Activated CD4-positive, alpha-beta memory T cell treated with anti-CD3 and anti-CD28 coated beads, Interleukin-2, amount 10 ng/mL, durations not matched to agents 7 days and 5 days (primary cell): ENCODE data around the gene TPK1. TPM values are rescaled to one million over a fixed set of nuclear protein-coding genes. Genes with fewer than 3 reads are reported as not detected.
"Not testable (repeated sequence)": the region's sequence is repeated elsewhere in the genome, so short reads cannot be mapped to it uniquely, and the experiment has no call there.

ENCODE experiments used
- CTCF ChIA-PET: fragments of 350-600 bp; sonication (Branson Sonifier 250); formaldehyde crosslinking; loops from one replicate; lab custom pipeline; 2021; ENCODE audit warnings: antibody characterized with exemption, inconsistent platforms; lab: Charles Lee
- POLR2A ChIA-PET: fragments of 350-600 bp; sonication (Branson Sonifier 250); formaldehyde crosslinking; loops from one replicate; lab custom pipeline; 2021; ENCODE audit warnings: antibody characterized with exemption; lab: Charles Lee
- DNase-seq: peaks from one replicate; pipeline ENCODE4 v3.0.0-alpha.2; 2020
- H3K27ac Mint-ChIP-seq: one replicate; pipeline ENCODE4 v1.8.0; 2021; ENCODE audit warnings: mild to moderate bottlenecking, mixed read lengths
- H3K27me3 Mint-ChIP-seq: one replicate; pipeline ENCODE4 v1.8.0; 2021; ENCODE audit warnings: mixed read lengths
- H3K36me3 Mint-ChIP-seq: one replicate; pipeline ENCODE4 v1.8.0; 2021; ENCODE audit warnings: low read depth, mixed read lengths
- H3K4me1 Mint-ChIP-seq: one replicate; pipeline ENCODE4 v1.8.0; 2021; ENCODE audit warnings: mixed read lengths
- H3K4me3 Mint-ChIP-seq: one replicate; pipeline ENCODE4 v1.8.0; 2021; ENCODE audit warnings: mild to moderate bottlenecking, mixed read lengths
- H3K9me3 Mint-ChIP-seq: one replicate; pipeline ENCODE4 v1.8.0; 2021; ENCODE audit warnings: mixed read lengths
- total RNA-seq, 2 experiments: library from RNA; stranded (reverse); gene quantifications; one replicate each; pipeline ENCODE4 v1.2.3, GENCODE V29; 2021

Gene TPK1
- total RNA-seq, 2 experiments from 2014 or later = 16.7 to 18.5 TPM

DNA sequence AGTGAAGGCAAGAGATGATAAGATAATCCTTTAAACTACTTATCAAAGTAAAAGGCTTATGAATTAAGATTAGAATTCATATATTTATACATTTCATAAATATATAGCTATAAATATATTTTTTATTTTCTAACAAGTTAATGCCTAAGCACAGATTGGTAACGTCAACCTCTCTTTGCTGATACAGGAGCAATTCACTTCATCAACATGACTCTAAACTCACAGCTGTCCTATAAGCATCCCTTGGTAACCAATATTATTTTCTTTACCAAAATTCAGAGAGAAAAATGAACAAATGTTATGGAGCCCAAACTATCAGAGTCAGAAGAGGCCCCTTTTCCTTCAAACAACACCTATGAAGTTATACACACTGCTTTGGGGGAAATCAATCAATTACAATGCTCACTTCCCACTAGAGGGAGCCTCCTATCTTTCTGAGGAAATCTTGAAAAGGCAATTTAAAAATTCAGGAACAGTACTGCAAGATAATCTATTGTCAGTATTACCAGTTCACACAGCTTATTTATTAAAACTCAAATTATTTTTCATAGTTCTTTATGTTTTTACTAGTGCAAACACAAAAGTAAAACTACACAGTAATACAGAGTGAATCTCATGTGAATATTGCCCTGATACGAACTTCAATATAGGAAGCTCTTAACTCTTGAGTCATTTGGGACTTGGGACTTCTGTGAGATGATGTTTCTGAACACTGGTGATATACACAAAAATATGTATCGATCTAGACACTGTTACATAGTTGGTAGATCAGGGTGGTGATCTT, 381.4 kb downstream of the TPK1 start:
- ChIA-PET POLR2A (no interaction called here), CTCF (no interaction called here)
- Mint-ChIP-seq H3K9me3 (peaks cover 19% of the 10 kb centered on the region), H3K4me3 (no peak overlapping the region), H3K4me1 (no peaks in the 10 kb centered on the region), H3K27me3 (no peaks in the 10 kb centered on the region), H3K36me3 (peaks cover 4% of the 10 kb centered on the region), H3K27ac (no peak overlapping the region)
- DNase-seq = no peak

DNA sequence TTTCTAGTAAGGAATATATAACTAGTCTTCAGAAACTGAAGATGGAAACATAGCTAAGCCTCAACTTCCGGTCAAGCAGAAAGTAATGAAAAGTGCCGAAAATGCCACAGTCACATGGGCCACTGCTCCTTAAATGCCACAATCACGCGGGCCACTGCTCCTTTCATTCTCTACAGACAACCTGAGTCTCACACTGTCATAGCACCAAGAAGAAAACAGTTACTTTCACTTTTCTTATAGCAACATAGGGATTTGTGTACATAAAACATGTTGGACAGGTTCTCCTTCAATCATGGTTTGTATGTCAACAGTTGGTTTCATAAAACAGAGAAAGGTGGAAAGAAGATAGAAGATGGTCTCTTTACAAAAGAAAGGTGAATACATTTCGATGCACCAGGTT, 383.8 kb downstream of the TPK1 start:
- CTCF ChIA-PET = no interaction called here
- no peak overlapping the region for H3K4me3 Mint-ChIP-seq

DNA sequence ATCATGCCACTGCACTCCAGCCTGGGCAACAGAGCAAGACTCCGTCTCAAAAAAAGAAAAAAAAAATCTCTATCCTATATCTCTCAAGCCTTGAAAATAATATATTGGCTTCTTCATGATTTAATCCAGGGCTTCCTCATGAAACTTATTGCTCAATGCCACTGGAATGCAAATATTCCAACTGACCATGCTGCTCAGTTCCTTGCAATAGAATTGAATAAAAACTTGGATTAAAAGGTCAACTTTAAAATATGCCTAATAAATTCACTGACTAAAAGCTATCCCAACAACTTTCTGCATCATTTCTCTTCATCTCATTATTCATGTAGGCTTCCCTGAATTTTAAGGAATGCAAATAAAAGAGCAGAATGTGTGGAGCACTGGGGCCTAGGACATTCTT, 390.3 kb downstream of the TPK1 start:
- ChIA-PET POLR2A (no interaction called here), CTCF (interaction anchor here (1.2 kb wide), 1 partner anchor 8 kb away, joined by 3 read pairs; no protein-coding TSS in a partner anchor)
- no peak for DNase-seq
- H3K4me3 Mint-ChIP-seq = no peak overlapping the region
- no peaks in the 10 kb centered on the region for H3K9me3 Mint-ChIP-seq
- H3K36me3 Mint-ChIP-seq = no peaks in the 10 kb centered on the region
- H3K27ac Mint-ChIP-seq = no peak overlapping the region
- no peaks in the 10 kb centered on the region for H3K4me1 Mint-ChIP-seq
- H3K27me3 Mint-ChIP-seq = no peaks in the 10 kb centered on the region

More for the DNA sequence above, 383.8 kb downstream of the TPK1 start:
- POLR2A ChIA-PET = no interaction called here
- no peak for DNase-seq
- peaks cover 19% of the 10 kb centered on the region for H3K9me3 Mint-ChIP-seq
- H3K27me3 Mint-ChIP-seq = no peaks in the 10 kb centered on the region
- H3K27ac Mint-ChIP-seq = no peak overlapping the region
- no peaks in the 10 kb centered on the region for H3K4me1 Mint-ChIP-seq
- peaks cover 4% of the 10 kb centered on the region for H3K36me3 Mint-ChIP-seq

DNA sequence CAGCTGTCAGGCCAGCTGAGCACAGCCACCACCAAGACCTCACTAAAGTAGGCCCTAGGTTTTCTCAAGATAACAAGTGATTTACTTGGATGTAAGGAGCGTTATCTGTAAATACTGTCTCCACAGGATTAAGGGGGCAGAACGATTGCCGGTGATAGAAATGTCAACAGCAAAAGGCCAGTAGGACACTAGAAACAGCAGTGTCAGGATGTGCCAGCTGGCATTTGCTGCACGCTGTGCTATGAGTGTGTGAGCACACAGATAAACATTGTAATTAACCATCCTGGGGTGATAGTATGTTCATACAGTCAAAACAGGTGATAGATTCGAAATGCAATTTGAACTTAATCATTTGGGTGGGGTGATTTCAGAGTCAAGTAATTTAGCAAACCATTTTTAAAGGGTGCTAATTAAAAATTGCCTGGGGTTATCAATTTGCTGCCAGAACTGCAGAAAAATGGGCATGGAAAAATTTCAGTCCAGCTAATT, 396.1 kb downstream of the TPK1 start:
- no peaks in the 10 kb centered on the region for H3K9me3 Mint-ChIP-seq
- CTCF ChIA-PET = interaction anchor here (0.6 kb wide), 1 partner anchor 328 kb away, joined by 3 read pairs; no protein-coding TSS in a partner anchor
- no peak overlapping the region for H3K27ac Mint-ChIP-seq
- H3K4me1 Mint-ChIP-seq = no peaks in the 10 kb centered on the region
- H3K36me3 Mint-ChIP-seq = no peaks in the 10 kb centered on the region
- H3K4me3 Mint-ChIP-seq = no peak overlapping the region
- no peak for DNase-seq
- H3K27me3 Mint-ChIP-seq = no peaks in the 10 kb centered on the region
- POLR2A ChIA-PET = no interaction called here

DNA sequence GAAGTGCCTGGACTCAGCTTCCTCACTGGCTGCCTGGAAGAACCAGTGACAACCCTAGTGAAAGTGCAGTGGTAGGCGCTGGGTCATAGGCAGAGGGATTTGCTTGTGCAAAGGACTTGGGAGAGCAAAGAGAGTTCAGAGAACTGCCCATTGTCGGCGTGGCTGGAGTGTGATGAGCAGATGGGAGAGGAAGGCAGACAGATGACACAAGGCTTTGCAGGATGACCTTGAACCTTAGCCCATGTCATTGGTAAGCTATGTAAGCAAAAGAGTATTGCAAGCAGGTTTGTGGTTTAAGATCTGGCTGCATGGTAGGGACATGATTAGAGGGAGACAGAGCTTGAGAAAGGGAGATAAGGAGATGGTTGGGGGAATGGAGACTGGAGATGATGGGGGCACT, 397.1 kb downstream of the TPK1 start:
- Mint-ChIP-seq H3K9me3 (no peaks in the 10 kb centered on the region), H3K4me3 (no peak overlapping the region), H3K27ac (no peak overlapping the region), H3K36me3 (no peaks in the 10 kb centered on the region), H3K4me1 (no peaks in the 10 kb centered on the region), H3K27me3 (peaks cover 3% of the 10 kb centered on the region)
- ChIA-PET POLR2A (no interaction called here), CTCF (no interaction called here)
- no peak for DNase-seq

DNA sequence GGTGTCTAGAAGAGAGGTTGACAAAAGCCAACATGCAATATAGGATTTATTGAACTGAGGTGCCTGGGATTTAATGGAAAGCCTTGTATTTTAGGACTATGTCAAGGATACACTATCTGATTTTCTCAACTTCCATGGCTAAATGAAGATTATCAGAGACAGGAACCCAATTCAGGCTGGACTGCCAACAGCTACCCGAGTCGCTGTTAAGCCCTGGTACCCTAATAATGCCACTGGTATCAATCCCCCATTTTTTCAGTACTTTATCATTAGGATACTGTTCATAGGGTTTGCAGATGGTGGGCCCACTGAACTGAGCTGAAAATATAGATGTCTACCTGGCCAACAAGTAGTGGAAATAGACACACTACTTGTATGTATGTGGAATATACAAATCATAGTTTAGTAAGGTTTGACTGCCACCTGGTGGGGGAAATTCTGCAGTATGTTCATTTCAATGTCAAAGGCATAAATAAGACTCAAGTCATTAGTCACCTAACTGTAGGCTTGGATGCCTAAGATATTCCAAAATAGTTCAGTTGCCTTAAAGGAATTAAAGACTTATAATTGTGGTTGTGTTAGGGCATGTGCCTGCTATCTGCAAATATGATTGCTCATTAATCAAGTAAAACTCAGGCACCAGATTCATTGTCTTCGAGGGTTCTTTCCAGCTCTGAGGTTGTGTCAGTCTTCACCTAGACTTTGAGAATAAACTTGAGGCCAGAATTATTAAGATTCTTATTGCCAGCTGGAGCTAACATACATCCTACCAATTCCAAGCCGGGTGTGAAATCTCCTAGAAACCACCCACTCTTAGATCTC, 398.3 kb downstream of the TPK1 start:
- DNase-seq = peak; percentile 56
- H3K4me3 Mint-ChIP-seq = no peak overlapping the region
- no peak overlapping the region for H3K27ac Mint-ChIP-seq
- H3K36me3 Mint-ChIP-seq = no peaks in the 10 kb centered on the region
- peaks cover 3% of the 10 kb centered on the region for H3K27me3 Mint-ChIP-seq
- H3K4me1 Mint-ChIP-seq = no peaks in the 10 kb centered on the region
- ChIA-PET CTCF (interaction anchor here (0.9 to 1.5 kb wide), 3 partner anchors 8 to 310 kb away, joined by 3 to 4 read pairs (median 3); no protein-coding TSS in a partner anchor), POLR2A (no interaction called here)
- no peaks in the 10 kb centered on the region for H3K9me3 Mint-ChIP-seq

DNA sequence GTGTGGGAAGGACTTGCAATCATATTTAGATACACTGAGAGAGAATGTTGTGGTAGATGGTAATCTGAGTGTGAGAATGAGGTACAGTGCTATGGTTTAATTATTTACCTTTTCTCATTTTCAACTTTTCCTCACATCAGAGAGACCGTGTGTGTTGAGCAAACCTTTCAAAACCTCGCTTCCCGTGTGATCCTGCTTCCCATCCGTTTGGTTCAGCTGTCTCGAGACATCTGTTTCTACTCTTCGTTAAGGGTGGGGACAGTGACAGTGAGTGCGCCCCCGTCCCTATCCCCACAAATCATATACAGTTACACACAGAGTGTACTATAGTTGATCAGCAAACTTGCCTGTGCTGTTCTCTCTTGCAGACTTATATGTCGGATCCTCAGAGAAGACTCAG, 399.4 kb downstream of the TPK1 start:
- ChIA-PET CTCF (interaction anchor here (0.9 to 1.5 kb wide), 4 partner anchors 10 to 309 kb away, joined by 3 to 5 read pairs (median 4); no protein-coding TSS in a partner anchor), POLR2A (no interaction called here)
- no peaks in the 10 kb centered on the region for H3K4me1 Mint-ChIP-seq
- no peaks in the 10 kb centered on the region for H3K36me3 Mint-ChIP-seq
- H3K27me3 Mint-ChIP-seq = peaks cover 3% of the 10 kb centered on the region
- H3K4me3 Mint-ChIP-seq = no peak overlapping the region
- no peak for DNase-seq
- H3K27ac Mint-ChIP-seq = no peak overlapping the region
- no peaks in the 10 kb centered on the region for H3K9me3 Mint-ChIP-seq

DNA sequence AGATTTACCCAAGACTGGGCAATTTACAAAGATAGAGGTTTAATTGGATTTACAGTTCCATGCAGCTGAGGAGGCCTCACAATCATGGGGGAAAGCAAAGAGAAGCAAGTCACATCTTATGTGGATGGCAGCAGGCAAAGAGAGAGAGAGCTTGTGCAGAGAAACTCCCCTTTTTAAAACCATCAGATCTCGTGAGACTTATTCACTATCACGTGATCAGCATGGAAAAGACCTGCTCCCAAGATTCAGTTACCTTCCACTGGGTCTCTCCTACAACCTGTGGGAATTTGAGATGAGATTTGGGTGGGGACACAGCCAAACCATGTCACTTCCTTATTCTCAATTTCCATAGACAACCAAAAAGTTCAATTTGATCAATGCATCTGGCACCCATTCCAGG, 407.4 kb downstream of the TPK1 start:
- no peaks in the 10 kb centered on the region for H3K4me1 Mint-ChIP-seq
- ChIA-PET POLR2A (no interaction called here), CTCF (no interaction called here)
- no peak overlapping the region for H3K27ac Mint-ChIP-seq
- H3K4me3 Mint-ChIP-seq = no peak overlapping the region
- H3K9me3 Mint-ChIP-seq = peaks cover 14% of the 10 kb centered on the region
- peaks cover 3% of the 10 kb centered on the region for H3K27me3 Mint-ChIP-seq
- H3K36me3 Mint-ChIP-seq = no peaks in the 10 kb centered on the region
- DNase-seq = no peak

DNA sequence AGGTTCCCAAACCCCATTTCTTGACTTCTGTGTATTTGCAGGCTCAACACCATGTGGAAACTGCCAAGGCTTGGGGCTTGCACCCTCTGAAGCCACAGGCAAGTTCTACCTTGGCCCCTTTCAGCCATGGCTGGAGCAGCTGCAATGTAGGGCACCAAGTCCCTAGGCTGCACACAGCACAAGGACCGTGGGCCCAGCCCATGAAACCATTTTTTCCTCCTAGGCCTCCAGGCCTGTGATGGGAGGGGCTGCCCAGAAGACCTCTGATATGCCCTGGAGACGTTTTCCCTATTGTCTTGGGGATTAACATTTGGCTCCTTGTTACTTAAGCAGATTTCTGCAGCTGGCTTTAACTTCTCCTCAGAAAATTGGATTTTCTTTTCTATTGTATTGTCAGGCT, 408.3 kb downstream of the TPK1 start:
- CTCF ChIA-PET, H3K4me1 Mint-ChIP-seq, H3K36me3 Mint-ChIP-seq, POLR2A ChIA-PET, H3K27ac Mint-ChIP-seq, H3K27me3 Mint-ChIP-seq, DNase-seq, H3K4me3 Mint-ChIP-seq: not testable (repeated sequence)
- peaks cover 14% of the 10 kb centered on the region for H3K9me3 Mint-ChIP-seq

DNA sequence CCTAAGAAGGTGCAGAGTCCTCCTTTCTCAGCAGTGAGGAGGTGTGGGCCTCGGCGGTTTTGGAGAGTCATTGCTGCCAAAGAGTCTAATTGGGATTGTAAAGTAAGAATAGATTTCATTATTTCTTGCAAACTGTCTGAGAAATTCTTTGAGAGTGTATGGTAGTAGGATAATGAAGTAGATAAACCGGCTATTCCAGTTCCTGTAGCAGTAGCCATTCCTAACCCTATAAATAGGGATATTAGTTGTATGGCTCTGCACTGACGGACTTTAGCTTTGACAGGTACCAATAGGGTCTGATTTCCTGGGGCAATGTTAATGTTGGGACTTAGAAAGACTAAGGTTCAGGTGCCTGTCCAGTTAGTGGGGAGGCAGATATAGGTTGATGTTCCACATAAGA, 416.9 kb downstream of the TPK1 start:
- H3K9me3 Mint-ChIP-seq, DNase-seq, POLR2A ChIA-PET, H3K4me3 Mint-ChIP-seq, H3K27ac Mint-ChIP-seq, H3K36me3 Mint-ChIP-seq, CTCF ChIA-PET, H3K4me1 Mint-ChIP-seq: not testable (repeated sequence)
- peaks cover 11% of the 10 kb centered on the region for H3K27me3 Mint-ChIP-seq

DNA sequence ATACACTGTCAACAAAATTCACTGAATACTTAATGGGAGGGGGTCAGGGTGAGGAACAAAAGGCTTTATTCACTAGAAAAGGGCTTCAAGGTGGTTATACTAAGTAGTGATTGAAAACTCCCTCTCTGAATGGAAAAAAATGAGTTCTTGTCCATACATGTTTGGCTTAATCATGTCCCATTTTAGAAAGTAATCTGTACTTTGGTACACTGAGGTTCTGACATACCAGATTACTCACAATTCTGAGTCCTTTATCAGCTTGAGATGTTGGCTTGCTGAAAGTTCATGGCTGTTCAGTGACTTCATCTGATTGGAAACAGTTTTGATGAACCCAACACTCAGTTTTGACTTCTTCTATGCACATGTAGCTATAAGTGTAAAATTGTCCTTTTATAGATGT, 419.5 kb downstream of the TPK1 start:
- peaks cover 12% of the 10 kb centered on the region for H3K27me3 Mint-ChIP-seq
- H3K4me3 Mint-ChIP-seq = no peak overlapping the region
- POLR2A ChIA-PET = no interaction called here
- H3K4me1 Mint-ChIP-seq = no peaks in the 10 kb centered on the region
- CTCF ChIA-PET = no interaction called here
- H3K36me3 Mint-ChIP-seq = no peaks in the 10 kb centered on the region
- H3K9me3 Mint-ChIP-seq = peaks cover 4% of the 10 kb centered on the region
- no peak for DNase-seq
- no peak overlapping the region for H3K27ac Mint-ChIP-seq

DNA sequence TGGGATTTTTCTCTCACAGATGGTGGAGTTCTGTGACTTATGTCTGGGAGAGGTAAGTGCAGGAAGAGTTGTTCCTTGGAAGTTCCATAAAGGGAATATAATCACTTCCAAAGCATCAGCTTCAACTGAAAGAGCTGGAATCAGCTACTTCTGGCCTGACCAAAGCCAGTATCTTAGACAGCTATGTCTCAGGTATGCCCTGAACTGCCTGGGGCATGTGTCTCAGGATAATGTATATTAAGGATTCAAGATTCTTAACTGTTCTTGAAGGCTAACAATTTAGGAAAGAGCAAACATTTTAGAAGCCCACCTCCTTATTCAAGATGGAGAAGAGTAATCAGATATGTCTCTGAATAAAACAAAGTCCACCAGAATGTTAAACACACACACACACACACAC, 420.0 kb downstream of the TPK1 start:
- H3K36me3 Mint-ChIP-seq = no peaks in the 10 kb centered on the region
- ChIA-PET POLR2A (no interaction called here), CTCF (no interaction called here)
- H3K4me3 Mint-ChIP-seq = no peak overlapping the region
- no peaks in the 10 kb centered on the region for H3K4me1 Mint-ChIP-seq
- H3K27me3 Mint-ChIP-seq = peaks cover 13% of the 10 kb centered on the region
- DNase-seq = no peak
- peaks cover 4% of the 10 kb centered on the region for H3K9me3 Mint-ChIP-seq
- no peak overlapping the region for H3K27ac Mint-ChIP-seq

DNA sequence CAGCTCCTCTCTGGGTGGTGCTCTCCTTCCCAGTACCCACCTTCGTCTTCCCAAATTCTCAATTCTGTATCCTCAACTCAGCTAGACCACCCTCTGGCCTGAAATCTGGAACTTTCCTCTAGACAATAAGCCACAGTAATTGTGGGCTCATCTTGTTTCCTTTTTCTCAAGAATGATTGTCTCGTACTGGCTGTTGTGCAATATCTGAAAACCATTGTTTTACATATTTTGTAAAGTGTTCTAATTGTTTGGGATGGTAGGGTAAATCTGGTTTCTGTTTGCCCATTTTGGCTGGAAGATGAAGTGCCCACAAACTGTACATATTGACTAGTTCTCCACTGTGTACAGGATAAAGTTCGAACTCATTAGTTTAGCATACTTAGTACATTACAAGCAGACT, 421.0 kb downstream of the TPK1 start:
- peaks cover 4% of the 10 kb centered on the region for H3K9me3 Mint-ChIP-seq
- POLR2A ChIA-PET = no interaction called here
- DNase-seq = no peak
- H3K4me3 Mint-ChIP-seq = no peak overlapping the region
- no peaks in the 10 kb centered on the region for H3K4me1 Mint-ChIP-seq
- CTCF ChIA-PET = no interaction called here
- H3K27ac Mint-ChIP-seq = no peak overlapping the region
- H3K36me3 Mint-ChIP-seq = no peaks in the 10 kb centered on the region
- peaks cover 19% of the 10 kb centered on the region for H3K27me3 Mint-ChIP-seq
